ENCODE data around the gene NUDT4. TPM values are rescaled to one million over a fixed set of nuclear protein-coding genes. Genes with fewer than 3 reads are reported as not detected.
A peak's percentile ranks its signal among the peaks of the same experiment; 100 is the strongest.
"Not testable (repeated sequence)": the region's sequence is repeated elsewhere in the genome, so short reads cannot be mapped to it uniquely, and the experiment has no call there.

NUDT4 gene
- total and polyA plus RNA-seq, 2 donors (not counting 3 experiments of a cell fraction or from before 2014, with no cell fraction given) = 76.0 to 161 TPM

- no peaks in the 10 kb centered on the region for H3K27me3 ChIP-seq (ENCODE audit: control insufficient read depth in 2 of 2, insufficient read depth in 2 of 2, low read length in 2 of 2)
- no peaks in the 10 kb centered on the region for H3K9me1 ChIP-seq (replicated peaks; ENCODE audit: control insufficient read depth, extremely low read depth, insufficient read depth, low read length)
- no peak overlapping the region for H3K27ac ChIP-seq (ENCODE audit: insufficient read depth, low read depth, low read length)
- intact Hi-C loops (cut with micrococcal nuclease) (loop anchor here (2.0 to 5.0 kb wide), 5 partner anchors 300 to 705 kb away; no protein-coding TSS in a partner anchor), dilution Hi-C loops (cut with MboI; ENCODE audit: extremely low pct_ligation_motif_present, low sequenced_read_pairs) (loop anchor here (25.0 kb wide), 1 partner anchor 385 kb away; no protein-coding TSS in a partner anchor)
- no TSS peak for BruUV-seq (replicated peaks)
- no peak overlapping the region for H3K9ac ChIP-seq (replicated peaks; ENCODE audit: extremely low read depth, insufficient read depth, low read length)
- H3K4me3 ChIP-seq (replicated peaks in 1 of 3; ENCODE audit: insufficient read depth in 1 of 3, low read depth in 1 of 3, low read length in 3 of 3) = no peak overlapping the region
- no peak overlapping the region for H2AFZ ChIP-seq (ENCODE audit: low read depth, low read length)
- peaks cover 27% of the 10 kb centered on the region for H3K79me2 ChIP-seq (ENCODE audit: control insufficient read depth, insufficient read depth, low read length)
- no peaks in the 10 kb centered on the region for H3K9me3 ChIP-seq (replicated peaks; ENCODE audit: control insufficient read depth, insufficient read depth, low read length)
- H3K36me3 ChIP-seq (ENCODE audit: control insufficient read depth in 2 of 2, extremely low read depth in 1 of 2, insufficient read depth in 2 of 2, low read length in 2 of 2) = peaks cover 18 to 24% of the 10 kb centered on the region in 2 experiments
- H3K4me1 ChIP-seq (ENCODE audit: control insufficient read depth, extremely low read depth, insufficient read depth, low read length) = no peaks in the 10 kb centered on the region
- H3K4me2 ChIP-seq (ENCODE audit: insufficient read depth, low read length) = no peak overlapping the region
- no peaks in the 10 kb centered on the region for H4K20me1 ChIP-seq (replicated peaks; ENCODE audit: control insufficient read depth, extremely low read depth, insufficient read depth, low read length)
- CTCF ChIA-PET = interaction anchor here (0.5 to 4.3 kb wide), 14 partner anchors 11 to 705 kb away, joined by 3 to 79 read pairs (median 5); no protein-coding TSS in a partner anchor
- POLR2A ChIA-PET = no interaction called here
- FAIRE-seq = no peak
- DNase-seq (ENCODE audit: low read depth, low spot score) = no peak
- TF ChIP-seq FOS (IDR thresholded peaks at IDR 0.05; ENCODE audit: borderline replicate concordance, insufficient read depth, low read length) (no peak), POLR2A (IDR thresholded peaks at IDR 0.05; ENCODE audit: low read depth, low read length) (no peak), MYC (IDR thresholded peaks at IDR 0.05; ENCODE audit: low read depth, low read length) (no peak), CTCF (IDR thresholded peaks at IDR 0.05; ENCODE audit: extremely low read depth in 1 of 2, insufficient read depth in 1 of 2, low read depth in 1 of 2, low read length in 2 of 2) (no peak), POLR2AphosphoS5 (IDR thresholded peaks at IDR 0.05; ENCODE audit: insufficient read depth, low read depth, low read length) (no peak), JUN (IDR thresholded peaks at IDR 0.05; ENCODE audit: borderline replicate concordance, insufficient read depth, insufficient read length, low read depth) (no peak), GATA2 (IDR thresholded peaks at IDR 0.05; ENCODE audit: insufficient read depth, insufficient read length, low read depth, low read length) (no peak), EZH2 (IDR thresholded peaks at IDR 0.05; ENCODE audit: borderline replicate concordance, low read depth, low read length, severe bottlenecking) (no peak)
- TF ChIP-seq, protein P1, sequence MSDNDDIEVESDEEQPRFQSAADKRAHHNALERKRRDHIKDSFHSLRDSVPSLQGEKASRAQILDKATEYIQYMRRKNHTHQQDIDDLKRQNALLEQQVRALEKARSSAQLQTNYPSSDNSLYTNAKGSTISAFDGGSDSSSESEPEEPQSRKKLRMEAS (IDR thresholded peaks at IDR 0.05; ENCODE audit: insufficient read depth, insufficient read length) = no peak
These were observed 19.7 kb downstream of the NUDT4 start for GRCh38 chr12:93397412-93397811.

GRCh38 chr12:93399183-93399863 lies 21.6 kb downstream of the NUDT4 start:
- DNase-seq (ENCODE audit: low read depth, low spot score); H3K4me3 ChIP-seq (replicated peaks in 1 of 3; ENCODE audit: insufficient read depth in 1 of 3, low read depth in 1 of 3, low read length in 3 of 3); H3K9me3 ChIP-seq (replicated peaks; ENCODE audit: control insufficient read depth, insufficient read depth, low read length); H3K27ac ChIP-seq (ENCODE audit: insufficient read depth, low read depth, low read length); H3K4me2 ChIP-seq (ENCODE audit: insufficient read depth, low read length); H3K9ac ChIP-seq (replicated peaks; ENCODE audit: extremely low read depth, insufficient read depth, low read length); H3K27me3 ChIP-seq (ENCODE audit: control insufficient read depth in 2 of 2, insufficient read depth in 2 of 2, low read length in 2 of 2); H3K9me1 ChIP-seq (replicated peaks; ENCODE audit: control insufficient read depth, extremely low read depth, insufficient read depth, low read length); H2AFZ ChIP-seq (ENCODE audit: low read depth, low read length); H3K4me1 ChIP-seq (ENCODE audit: control insufficient read depth, extremely low read depth, insufficient read depth, low read length); H4K20me1 ChIP-seq (replicated peaks; ENCODE audit: control insufficient read depth, extremely low read depth, insufficient read depth, low read length); BruUV-seq (replicated peaks): not testable (repeated sequence)
- Histone ChIP-seq H3K36me3 (ENCODE audit: control insufficient read depth in 2 of 2, extremely low read depth in 1 of 2, insufficient read depth in 2 of 2, low read length in 2 of 2) (peaks cover 18 to 24% of the 10 kb centered on the region in 2 experiments), H3K79me2 (ENCODE audit: control insufficient read depth, insufficient read depth, low read length) (peaks cover 16% of the 10 kb centered on the region)
- peak; percentile 91 for FAIRE-seq
- dilution Hi-C loops (cut with MboI; ENCODE audit: extremely low pct_ligation_motif_present, low sequenced_read_pairs) = loop anchor here (25.0 kb wide), 1 partner anchor 387 kb away; no protein-coding TSS in a partner anchor
- POLR2A ChIA-PET = interaction anchor here (1.0 kb wide), 1 partner anchor 415 kb away, joined by 4 read pairs; no protein-coding TSS in a partner anchor
- intact Hi-C loops (cut with micrococcal nuclease) = loop anchor here (5.0 kb wide), 3 partner anchors 302 to 703 kb away; no protein-coding TSS in a partner anchor
- CTCF ChIA-PET = interaction anchor here (4.3 kb wide), 1 partner anchor 411 kb away, joined by 79 read pairs; no protein-coding TSS in a partner anchor
